Neural progenitor cell (in vitro differentiated cells): ENCODE data around the gene SLC2A6. TPM values are rescaled to one million over a fixed set of nuclear protein-coding genes. Genes with fewer than 3 reads are reported as not detected.

ENCODE experiments used
- DNase-seq: peaks from one replicate; pipeline ENCODE4 v3.0.0-alpha.2; 2016; ENCODE audit warnings: low spot score
- H2AFZ ChIP-seq: fragments of 200-600 bp; sonication (generic); replicated peaks from 2 replicates; pipeline ENCODE4 v1.6.1; 2016; ENCODE audit warnings: antibody characterized with exemption
- H3F3A ChIP-seq: fragments of 200-600 bp; sonication (generic); 2 replicates; pipeline ENCODE4 v1.6.1; 2016; ENCODE audit warnings: antibody characterized with exemption, low read depth
- H3K27ac ChIP-seq: fragments of 200-600 bp; sonication (generic); 2 replicates; pipeline ENCODE4 v1.5.1; 2016; ENCODE audit warnings: mild to moderate bottlenecking
- H3K27me3 ChIP-seq: fragments of 200-600 bp; sonication (generic); 2 replicates; pipeline ENCODE4 v1.6.1; 2016; ENCODE audit warnings: mild to moderate bottlenecking, moderate library complexity
- H3K36me3 ChIP-seq: fragments of 200-600 bp; sonication (generic); 2 replicates; pipeline ENCODE4 v1.5.1; 2016
- H3K4me1 ChIP-seq: fragments of 200-600 bp; sonication (generic); 2 replicates; pipeline ENCODE4 v1.6.1; 2016; ENCODE audit warnings: mixed run types
- H3K4me2 ChIP-seq: fragments of 200-600 bp; sonication (generic); 2 replicates; pipeline ENCODE4 v1.6.1; 2016
- H3K4me3 ChIP-seq: fragments of 200-600 bp; sonication (generic); 2 replicates; pipeline ENCODE4 v1.5.1; 2016
- H3K79me2 ChIP-seq: fragments of 200-600 bp; sonication (generic); 2 replicates; pipeline ENCODE4 v1.6.1; 2016; ENCODE audit warnings: low read depth
- H3K9ac ChIP-seq: fragments of 200-600 bp; sonication (generic); 2 replicates; pipeline ENCODE4 v1.6.1; 2016
- H3K9me3 ChIP-seq: fragments of 200-600 bp; sonication (generic); 2 replicates; pipeline ENCODE4 v1.5.1; 2016; ENCODE audit warnings: low read depth
- H4K20me1 ChIP-seq: fragments of 200-600 bp; sonication (generic); 2 replicates; pipeline ENCODE4 v1.6.1; 2016; ENCODE audit warnings: low read depth
- H3K27ac Mint-ChIP-seq: 3 replicates; pipeline ENCODE4 v1.8.0; 2021; ENCODE audit warnings: mixed read lengths
- H3K27me3 Mint-ChIP-seq: 2 replicates; pipeline ENCODE4 v1.8.0; 2022; ENCODE audit warnings: low read depth, mild to moderate bottlenecking, inconsistent platforms, moderate library complexity, mixed read lengths; ENCODE audit not compliant: insufficient read depth
- H3K36me3 Mint-ChIP-seq: 3 replicates; pipeline ENCODE4 v1.8.0; 2021; ENCODE audit warnings: mixed read lengths
- H3K4me1 Mint-ChIP-seq: 3 replicates; pipeline ENCODE4 v1.8.0; 2021; ENCODE audit warnings: mixed read lengths
- H3K4me3 Mint-ChIP-seq: 3 replicates; pipeline ENCODE4 v1.8.0; 2021; ENCODE audit warnings: mild to moderate bottlenecking, moderate library complexity, mixed read lengths
- H3K9me3 Mint-ChIP-seq: 3 replicates; pipeline ENCODE4 v1.8.0; 2020; ENCODE audit warnings: mixed read lengths
- CTCF ChIP-seq: fragments of 200-600 bp; sonication (generic); IDR thresholded peaks from 2 replicates; pipeline ENCODE4 v1.5.1; 2017; ENCODE audit warnings: antibody characterized with exemption, mild to moderate bottlenecking
- EZH2 ChIP-seq: fragments of 200-600 bp; sonication (generic); IDR thresholded peaks from 2 replicates; pipeline ENCODE4 v1.6.1; 2017; ENCODE audit warnings: antibody characterized with exemption, mild to moderate bottlenecking, moderate library complexity
- EZH2phosphoT487 ChIP-seq: fragments of 200-600 bp; sonication (generic); IDR thresholded peaks from 2 replicates; pipeline ENCODE4 v1.6.1; 2017; ENCODE audit warnings: antibody characterized with exemption
- total RNA-seq: library from RNA; depleted of rRNA; stranded (reverse); fragments of >200 nt; gene quantifications from 2 replicates; pipeline ENCODE4 v1.2.3, GENCODE V29; 2015; ENCODE audit warnings: low replicate concordance

Gene SLC2A6
- total RNA-seq, 1 donor from 2014 or later = 2.3 TPM

DNA sequence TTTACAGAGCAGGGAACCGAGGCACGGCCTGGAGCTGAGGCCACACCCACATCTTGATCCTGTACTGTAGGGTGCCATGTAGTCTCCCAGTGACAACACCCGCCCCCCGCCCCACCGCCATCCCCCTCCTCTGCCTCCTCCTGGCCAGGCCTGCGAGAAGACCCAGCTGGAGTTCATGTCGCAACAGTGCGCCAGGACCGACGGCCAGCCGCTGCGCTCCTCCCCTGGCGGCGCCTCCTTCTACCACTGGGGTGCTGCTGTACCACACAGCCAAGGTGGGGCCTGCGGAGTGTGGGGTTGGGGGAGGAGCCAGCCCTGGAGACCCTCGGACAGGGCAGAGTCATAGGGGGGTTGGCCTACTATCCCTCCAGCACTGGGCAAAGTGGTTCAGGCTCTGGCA lies 42.2 kb downstream of the SLC2A6 start:
- no peak overlapping the region for H3K27ac ChIP-seq
- H2AFZ ChIP-seq = no peak overlapping the region
- no peaks in the 10 kb centered on the region for H3K79me2 ChIP-seq
- TF ChIP-seq CTCF (no peak), EZH2 (no peak), EZH2phosphoT487 (no peak)
- no peak overlapping the region for H3K9ac ChIP-seq
- H3K4me1 ChIP-seq = no peaks in the 10 kb centered on the region
- peaks cover 2% of the 10 kb centered on the region for H3K27me3 Mint-ChIP-seq
- no peaks in the 10 kb centered on the region for H3K36me3 Mint-ChIP-seq
- no peak overlapping the region for H3K27ac Mint-ChIP-seq
- no peak overlapping the region for H3K4me3 ChIP-seq
- H3K9me3 ChIP-seq = no peaks in the 10 kb centered on the region
- H3K4me1 Mint-ChIP-seq = no peaks in the 10 kb centered on the region
- no peaks in the 10 kb centered on the region for H3K27me3 ChIP-seq
- H3K9me3 Mint-ChIP-seq = no peaks in the 10 kb centered on the region
- H3K4me2 ChIP-seq = no peak overlapping the region
- H3F3A ChIP-seq = no peaks in the 10 kb centered on the region
- H3K36me3 ChIP-seq = no peaks in the 10 kb centered on the region
- H3K4me3 Mint-ChIP-seq = no peak overlapping the region
- DNase-seq = no peak
- no peaks in the 10 kb centered on the region for H4K20me1 ChIP-seq

GRCh38 chr9:133433351-133433843 lies 45.5 kb downstream of the SLC2A6 start:
- Mint-ChIP-seq H3K27me3 (peaks cover 6% of the 10 kb centered on the region), H3K36me3 (no peaks in the 10 kb centered on the region), H3K27ac (no peak overlapping the region), H3K4me1 (peaks cover 2% of the 10 kb centered on the region), H3K9me3 (no peaks in the 10 kb centered on the region), H3K4me3 (no peak overlapping the region)
- H3K4me2 ChIP-seq = no peak overlapping the region
- DNase-seq = no peak
- H3K9me3 ChIP-seq = no peaks in the 10 kb centered on the region
- H2AFZ ChIP-seq = no peak overlapping the region
- peaks cover 21% of the 10 kb centered on the region for H3K27me3 ChIP-seq
- TF ChIP-seq EZH2phosphoT487 = no peak
- TF ChIP-seq CTCF = no peak
- TF ChIP-seq EZH2 = no peak
- no peaks in the 10 kb centered on the region for H4K20me1 ChIP-seq
- H3K36me3 ChIP-seq = no peaks in the 10 kb centered on the region
- H3K9ac ChIP-seq = no peak overlapping the region
- H3F3A ChIP-seq = peaks cover 4% of the 10 kb centered on the region
- no peak overlapping the region for H3K4me3 ChIP-seq
- no peak overlapping the region for H3K27ac ChIP-seq
- H3K4me1 ChIP-seq = no peaks in the 10 kb centered on the region
- H3K79me2 ChIP-seq = no peaks in the 10 kb centered on the region

- Histone ChIP-seq H2AFZ (no peak overlapping the region), H3K9me3 (no peaks in the 10 kb centered on the region), H3K4me1 (no peaks in the 10 kb centered on the region), H3K36me3 (no peaks in the 10 kb centered on the region), H3K27me3 (peaks cover 36% of the 10 kb centered on the region), H3K4me3 (no peak overlapping the region), H3K27ac (no peak overlapping the region), H3K9ac (no peak overlapping the region), H3F3A (peaks cover 15% of the 10 kb centered on the region), H4K20me1 (no peaks in the 10 kb centered on the region), H3K4me2 (no peak overlapping the region), H3K79me2 (no peaks in the 10 kb centered on the region)
- TF ChIP-seq CTCF = no peak
- Mint-ChIP-seq H3K27ac (no peak overlapping the region), H3K36me3 (no peaks in the 10 kb centered on the region), H3K4me1 (peaks cover 12% of the 10 kb centered on the region), H3K9me3 (no peaks in the 10 kb centered on the region), H3K4me3 (peak overlapping the region; percentile 48), H3K27me3 (peaks cover 24% of the 10 kb centered on the region)
- no peak for DNase-seq
These were observed 48.7 kb downstream of the SLC2A6 start for GRCh38 chr9:133430244-133430643.
